GM23338 (cell line): Measurements from ENCODE around the gene GRIN2A. TPM values are rescaled to one million over a fixed set of nuclear protein-coding genes. Genes with fewer than 3 reads are reported as not detected.

ENCODE experiments used
- ATAC-seq: fragments of 200-7000 bp; cut with Tn5 transposase; 3 replicates; pipeline ENCODE4 v1.9.1; 2020
- DNase-seq: peaks from one replicate; pipeline ENCODE4 v3.0.0-alpha.2; 2015; ENCODE audit warnings: low spot score
- H2AFZ ChIP-seq: fragments of 200-600 bp; sonication (generic); 2 replicates; pipeline ENCODE4 v1.8.0; 2016; ENCODE audit warnings: antibody characterized with exemption, mild to moderate bottlenecking, moderate library complexity
- H3F3A ChIP-seq: fragments of 200-600 bp; sonication (generic); replicated peaks from 2 replicates; pipeline ENCODE4 v1.8.0; 2017; ENCODE audit warnings: antibody characterized with exemption, mixed run types, low read depth
- H3K27ac ChIP-seq: fragments of 200-600 bp; sonication (generic); 2 replicates; pipeline ENCODE4 v1.6.1; 2016; ENCODE audit warnings: low read depth
- H3K27me3 ChIP-seq: fragments of 200-600 bp; sonication (generic); 2 replicates; pipeline ENCODE4 v1.8.0; 2016; ENCODE audit warnings: mild to moderate bottlenecking, mixed run types, moderate library complexity; ENCODE audit not compliant: insufficient read depth
- H3K36me3 ChIP-seq: fragments of 200-600 bp; sonication (generic); 2 replicates; pipeline ENCODE4 v1.8.0; 2016; ENCODE audit warnings: mild to moderate bottlenecking; ENCODE audit not compliant: insufficient read depth
- H3K4me1 ChIP-seq: fragments of 200-600 bp; sonication (generic); 2 replicates; pipeline ENCODE4 v1.8.0; 2016; ENCODE audit warnings: mild to moderate bottlenecking, moderate library complexity; ENCODE audit not compliant: insufficient read depth
- H3K4me2 ChIP-seq: fragments of 200-600 bp; sonication (generic); 2 replicates; pipeline ENCODE4 v1.7.1; 2017; ENCODE audit warnings: mixed run types
- H3K4me3 ChIP-seq: fragments of 200-600 bp; sonication (generic); 2 replicates; pipeline ENCODE4 v1.6.1; 2016; ENCODE audit warnings: mixed run types
- H3K79me2 ChIP-seq: fragments of 200-600 bp; sonication (generic); replicated peaks from 2 replicates; pipeline ENCODE4 v1.8.0; 2017; ENCODE audit warnings: mild to moderate bottlenecking; ENCODE audit not compliant: insufficient read depth
- H3K9me2 ChIP-seq: fragments of 200-600 bp; sonication (generic); 2 replicates; pipeline ENCODE4 v1.8.0; 2017; ENCODE audit not compliant: insufficient read depth
- H4K20me1 ChIP-seq: fragments of 200-600 bp; sonication (generic); replicated peaks from 2 replicates; pipeline ENCODE4 v1.8.0; 2017; ENCODE audit warnings: mild to moderate bottlenecking; ENCODE audit not compliant: insufficient read depth
- H3K27ac Mint-ChIP-seq: 2 replicates; pipeline ENCODE4 v1.8.0; 2020; ENCODE audit warnings: inconsistent platforms, mild to moderate bottlenecking, moderate library complexity, mixed read lengths
- H3K27me3 Mint-ChIP-seq: 3 replicates; pipeline ENCODE4 v1.8.0; 2022; ENCODE audit warnings: low read depth, mild to moderate bottlenecking, moderate library complexity, mixed read lengths, inconsistent platforms; ENCODE audit not compliant: insufficient read depth, poor library complexity
- H3K36me3 Mint-ChIP-seq: 3 replicates; pipeline ENCODE4 v1.8.0; 2021; ENCODE audit warnings: low read depth, mild to moderate bottlenecking, inconsistent platforms, moderate library complexity, mixed read lengths
- H3K4me1 Mint-ChIP-seq: 3 replicates; pipeline ENCODE4 v1.8.0; 2020; ENCODE audit warnings: mild to moderate bottlenecking, inconsistent platforms, mixed read lengths
- H3K4me3 Mint-ChIP-seq: 3 replicates; pipeline ENCODE4 v1.8.0; 2021; ENCODE audit warnings: moderate library complexity, mild to moderate bottlenecking, inconsistent platforms, mixed read lengths
- H3K9me3 Mint-ChIP-seq: 3 replicates; pipeline ENCODE4 v1.8.0; 2020; ENCODE audit warnings: moderate library complexity, mild to moderate bottlenecking, inconsistent platforms, mixed read lengths
- CREB1 ChIP-seq: fragments of 250-450 bp; sonication (Bioruptor Pico); IDR thresholded peaks from 2 replicates; pipeline ENCODE4 v1.5.0; 2020; ENCODE audit warnings: low read depth, mild to moderate bottlenecking, moderate library complexity
- EZH2 ChIP-seq: fragments of 200-600 bp; sonication (generic); IDR thresholded peaks from one replicate; pipeline ENCODE4 v1.8.0; 2017; ENCODE audit warnings: antibody characterized with exemption, mild to moderate bottlenecking, low read depth; ENCODE audit not compliant: unreplicated experiment
- EZH2phosphoT487 ChIP-seq: fragments of 200-600 bp; sonication (generic); IDR thresholded peaks from one replicate; pipeline ENCODE4 v1.8.1; 2018; ENCODE audit warnings: antibody characterized with exemption; ENCODE audit not compliant: unreplicated experiment
- JUNB ChIP-seq: IDR thresholded peaks from one replicate; pipeline ENCODE4 v1.6.1; 2016; ENCODE audit warnings: antibody characterized with exemption; ENCODE audit not compliant: unreplicated experiment
- NANOG ChIP-seq: IDR thresholded peaks from 2 replicates; pipeline ENCODE4 v1.6.1; 2016; ENCODE audit warnings: antibody characterized with exemption, borderline replicate concordance
- POLR2AphosphoS5 ChIP-seq: IDR thresholded peaks from 2 replicates; pipeline ENCODE4 v1.6.1; 2016; ENCODE audit warnings: antibody characterized with exemption, low read depth
- STAT1 ChIP-seq: IDR thresholded peaks from one replicate; pipeline ENCODE4 v1.6.1; 2016; ENCODE audit warnings: antibody characterized with exemption; ENCODE audit not compliant: unreplicated experiment
- ZNF114 ChIP-seq: fragments of 250-450 bp; sonication (Bioruptor Pico); IDR thresholded peaks from 2 replicates; pipeline ENCODE4 v1.5.0; 2020; ENCODE audit warnings: mild to moderate bottlenecking, moderate library complexity
- ZNF331 ChIP-seq: fragments of 250-450 bp; sonication (Bioruptor Pico); IDR thresholded peaks from 2 replicates; pipeline ENCODE4 v1.5.0; 2020; ENCODE audit warnings: low read depth, mild to moderate bottlenecking, moderate library complexity
- polyA plus RNA-seq: library from polyadenylated mRNA; unstranded; fragments of >200 nt; fragmentation: Nextera tagmentation; extraction: Ambion mirVana; gene quantifications from 2 replicates; pipeline ENCODE4 v1.2.1, GENCODE V29; 2016
- total RNA-seq: library from RNA; depleted of rRNA; stranded (reverse); fragments of >200 nt; shearing (Covaris generic); gene quantifications from 2 replicates; pipeline ENCODE4 v1.2.3, GENCODE V29; 2014
- TF ChIP-seq, protein P1 (sequence below), 2 experiments: fragments of 200-600 bp in 1 of 2; sonication (generic) in 1 of 2; conservative IDR thresholded peaks; 2 replicates each; pipeline versions ENCODE4 v1.5.1 to v1.6.1; 2016 to 2017; ENCODE audit warnings: antibody characterized with exemption in 2 of 2, low read depth in 2 of 2, mild to moderate bottlenecking in 2 of 2, moderate library complexity in 1 of 2
- TF ChIP-seq, protein P2 (sequence below): IDR thresholded peaks from one replicate; pipeline ENCODE4 v1.6.1; 2018; ENCODE audit warnings: antibody characterized with exemption; ENCODE audit not compliant: unreplicated experiment
- TF ChIP-seq, protein P3 (sequence below): IDR thresholded peaks from 2 replicates; pipeline ENCODE4 v1.6.1; 2016; ENCODE audit warnings: antibody characterized with exemption

GRIN2A gene
- total and polyA plus RNA-seq, 2 experiments from 2014 or later, result 0.89 to 5.1 TPM

DNA sequence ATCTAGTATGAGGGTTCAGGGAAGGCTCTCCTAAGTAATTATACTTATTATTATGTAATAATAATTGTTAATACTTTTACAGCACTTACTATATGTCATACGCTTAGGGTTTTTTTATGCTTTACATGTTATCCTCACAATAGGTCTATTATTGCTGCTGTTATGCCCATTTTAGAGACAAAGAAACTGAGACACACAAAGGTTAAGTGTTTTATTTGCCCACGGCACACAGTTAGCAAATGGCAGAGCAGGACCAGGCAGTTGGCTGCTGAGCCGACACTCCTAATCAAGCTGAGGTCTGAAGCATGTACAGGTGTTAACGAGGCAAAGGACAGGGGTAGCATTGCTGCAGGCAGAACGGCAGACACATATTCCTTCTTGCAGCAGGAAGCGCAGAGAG lies 443.5 kb downstream of the GRIN2A start:
- no peaks in the 10 kb centered on the region for H3K4me1 Mint-ChIP-seq
- H3K36me3 Mint-ChIP-seq, result no peaks in the 10 kb centered on the region
- Histone ChIP-seq H2AFZ (no peak overlapping the region), H3K79me2 (no peaks in the 10 kb centered on the region), H3K9me2 (peaks cover 5% of the 10 kb centered on the region; the same call in 1 of the 2 replicates), H3K36me3 (no peaks in the 10 kb centered on the region), H3K27me3 (no peaks in the 10 kb centered on the region), H4K20me1 (no peaks in the 10 kb centered on the region), H3K27ac (no peak overlapping the region), H3K4me2 (no peak overlapping the region), H3K4me1 (no peaks in the 10 kb centered on the region), H3K4me3 (no peak overlapping the region), H3F3A (0 out of 2 replicates have a peak, but pooled peaks cover 2% of the 10 kb centered on the region)
- ATAC-seq, result no peak
- no peak for TF ChIP-seq ZNF331
- H3K27me3 Mint-ChIP-seq, result no peaks in the 10 kb centered on the region
- DNase-seq, result no peak
- no peaks in the 10 kb centered on the region for H3K9me3 Mint-ChIP-seq
- H3K4me3 Mint-ChIP-seq, result no peak overlapping the region
- H3K27ac Mint-ChIP-seq, result no peak overlapping the region

DNA sequence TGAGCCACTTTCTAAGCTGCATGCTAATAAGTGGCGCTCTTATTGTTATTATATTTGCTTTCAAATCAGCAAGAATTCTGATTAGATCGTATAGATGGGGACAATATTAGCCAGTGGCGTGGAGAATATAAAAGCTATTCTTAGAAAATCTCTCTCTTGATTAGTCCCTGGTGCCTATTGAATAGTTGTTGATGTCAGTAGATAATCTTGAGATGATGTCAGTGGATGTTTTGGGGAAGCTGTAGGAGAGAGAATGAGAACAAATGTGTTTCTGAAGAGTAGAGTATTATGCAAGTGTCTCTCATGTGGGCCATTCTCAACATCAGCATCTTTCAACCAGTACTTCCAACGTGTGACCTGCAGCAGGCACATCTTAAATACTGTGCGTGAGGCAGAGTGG lies 445.7 kb downstream of the GRIN2A start:
- no peaks in the 10 kb centered on the region for H3K36me3 Mint-ChIP-seq
- no peaks in the 10 kb centered on the region for H3K9me3 Mint-ChIP-seq
- TF ChIP-seq EZH2, result no peak
- TF ChIP-seq, protein P1, sequence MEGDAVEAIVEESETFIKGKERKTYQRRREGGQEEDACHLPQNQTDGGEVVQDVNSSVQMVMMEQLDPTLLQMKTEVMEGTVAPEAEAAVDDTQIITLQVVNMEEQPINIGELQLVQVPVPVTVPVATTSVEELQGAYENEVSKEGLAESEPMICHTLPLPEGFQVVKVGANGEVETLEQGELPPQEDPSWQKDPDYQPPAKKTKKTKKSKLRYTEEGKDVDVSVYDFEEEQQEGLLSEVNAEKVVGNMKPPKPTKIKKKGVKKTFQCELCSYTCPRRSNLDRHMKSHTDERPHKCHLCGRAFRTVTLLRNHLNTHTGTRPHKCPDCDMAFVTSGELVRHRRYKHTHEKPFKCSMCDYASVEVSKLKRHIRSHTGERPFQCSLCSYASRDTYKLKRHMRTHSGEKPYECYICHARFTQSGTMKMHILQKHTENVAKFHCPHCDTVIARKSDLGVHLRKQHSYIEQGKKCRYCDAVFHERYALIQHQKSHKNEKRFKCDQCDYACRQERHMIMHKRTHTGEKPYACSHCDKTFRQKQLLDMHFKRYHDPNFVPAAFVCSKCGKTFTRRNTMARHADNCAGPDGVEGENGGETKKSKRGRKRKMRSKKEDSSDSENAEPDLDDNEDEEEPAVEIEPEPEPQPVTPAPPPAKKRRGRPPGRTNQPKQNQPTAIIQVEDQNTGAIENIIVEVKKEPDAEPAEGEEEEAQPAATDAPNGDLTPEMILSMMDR (conservative IDR thresholded peaks at IDR 0.05; ENCODE audit: low read depth in 2 of 2), result no peak
- TF ChIP-seq JUNB, result no peak
- TF ChIP-seq STAT1, result no peak
- no peak for TF ChIP-seq ZNF331
- TF ChIP-seq EZH2phosphoT487, result no peak
- TF ChIP-seq, protein P2, sequence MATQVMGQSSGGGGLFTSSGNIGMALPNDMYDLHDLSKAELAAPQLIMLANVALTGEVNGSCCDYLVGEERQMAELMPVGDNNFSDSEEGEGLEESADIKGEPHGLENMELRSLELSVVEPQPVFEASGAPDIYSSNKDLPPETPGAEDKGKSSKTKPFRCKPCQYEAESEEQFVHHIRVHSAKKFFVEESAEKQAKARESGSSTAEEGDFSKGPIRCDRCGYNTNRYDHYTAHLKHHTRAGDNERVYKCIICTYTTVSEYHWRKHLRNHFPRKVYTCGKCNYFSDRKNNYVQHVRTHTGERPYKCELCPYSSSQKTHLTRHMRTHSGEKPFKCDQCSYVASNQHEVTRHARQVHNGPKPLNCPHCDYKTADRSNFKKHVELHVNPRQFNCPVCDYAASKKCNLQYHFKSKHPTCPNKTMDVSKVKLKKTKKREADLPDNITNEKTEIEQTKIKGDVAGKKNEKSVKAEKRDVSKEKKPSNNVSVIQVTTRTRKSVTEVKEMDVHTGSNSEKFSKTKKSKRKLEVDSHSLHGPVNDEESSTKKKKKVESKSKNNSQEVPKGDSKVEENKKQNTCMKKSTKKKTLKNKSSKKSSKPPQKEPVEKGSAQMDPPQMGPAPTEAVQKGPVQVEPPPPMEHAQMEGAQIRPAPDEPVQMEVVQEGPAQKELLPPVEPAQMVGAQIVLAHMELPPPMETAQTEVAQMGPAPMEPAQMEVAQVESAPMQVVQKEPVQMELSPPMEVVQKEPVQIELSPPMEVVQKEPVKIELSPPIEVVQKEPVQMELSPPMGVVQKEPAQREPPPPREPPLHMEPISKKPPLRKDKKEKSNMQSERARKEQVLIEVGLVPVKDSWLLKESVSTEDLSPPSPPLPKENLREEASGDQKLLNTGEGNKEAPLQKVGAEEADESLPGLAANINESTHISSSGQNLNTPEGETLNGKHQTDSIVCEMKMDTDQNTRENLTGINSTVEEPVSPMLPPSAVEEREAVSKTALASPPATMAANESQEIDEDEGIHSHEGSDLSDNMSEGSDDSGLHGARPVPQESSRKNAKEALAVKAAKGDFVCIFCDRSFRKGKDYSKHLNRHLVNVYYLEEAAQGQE, result no peak
- no peak for TF ChIP-seq ZNF114 (CRISPR knock-in tag)
- no peak for TF ChIP-seq POLR2AphosphoS5
- TF ChIP-seq, protein P3, sequence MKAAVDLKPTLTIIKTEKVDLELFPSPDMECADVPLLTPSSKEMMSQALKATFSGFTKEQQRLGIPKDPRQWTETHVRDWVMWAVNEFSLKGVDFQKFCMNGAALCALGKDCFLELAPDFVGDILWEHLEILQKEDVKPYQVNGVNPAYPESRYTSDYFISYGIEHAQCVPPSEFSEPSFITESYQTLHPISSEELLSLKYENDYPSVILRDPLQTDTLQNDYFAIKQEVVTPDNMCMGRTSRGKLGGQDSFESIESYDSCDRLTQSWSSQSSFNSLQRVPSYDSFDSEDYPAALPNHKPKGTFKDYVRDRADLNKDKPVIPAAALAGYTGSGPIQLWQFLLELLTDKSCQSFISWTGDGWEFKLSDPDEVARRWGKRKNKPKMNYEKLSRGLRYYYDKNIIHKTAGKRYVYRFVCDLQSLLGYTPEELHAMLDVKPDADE, result no peak
- no peak for TF ChIP-seq NANOG
- TF ChIP-seq CREB1 (CRISPR knock-in tag), result no peak

More for the DNA sequence above, 445.7 kb downstream of the GRIN2A start:
- Histone ChIP-seq H3K4me3 (no peak overlapping the region), H3K4me1 (no peaks in the 10 kb centered on the region), H4K20me1 (no peaks in the 10 kb centered on the region), H3K27me3 (no peaks in the 10 kb centered on the region), H3K27ac (no peak overlapping the region), H3K36me3 (no peaks in the 10 kb centered on the region), H3K9me2 (peaks cover 14% of the 10 kb centered on the region), H2AFZ (no peak overlapping the region), H3F3A (0 out of 2 replicates have a peak, but pooled peaks cover 2% of the 10 kb centered on the region), H3K4me2 (no peak overlapping the region), H3K79me2 (no peaks in the 10 kb centered on the region)
- H3K27me3 Mint-ChIP-seq, result no peaks in the 10 kb centered on the region
- no peak overlapping the region for H3K27ac Mint-ChIP-seq
- ATAC-seq, result no peak
- H3K4me1 Mint-ChIP-seq, result no peaks in the 10 kb centered on the region
- H3K4me3 Mint-ChIP-seq, result no peak overlapping the region
- DNase-seq, result no peak
